Endodermal cell (in vitro differentiated cells): Measurements from ENCODE around the gene GID8. TPM values are rescaled to one million over a fixed set of nuclear protein-coding genes. Genes with fewer than 3 reads are reported as not detected.
A peak's percentile ranks its signal among the peaks of the same experiment; 100 is the strongest.
"Not testable (repeated sequence)": the region's sequence is repeated elsewhere in the genome, so short reads cannot be mapped to it uniquely, and the experiment has no call there.

Experiments
- DNase-seq: peaks from one replicate; pipeline ENCODE4 v3.0.0-alpha.2; 2017
- H3K27ac ChIP-seq: 2 replicates; pipeline ENCODE4 v1.5.1; 2013; ENCODE audit warnings: mild to moderate bottlenecking, low read depth, low read length, moderate library complexity
- H3K27me3 ChIP-seq: 2 replicates; pipeline ENCODE4 v1.6.1; 2013; ENCODE audit warnings: mild to moderate bottlenecking, low read length, moderate library complexity; ENCODE audit not compliant: insufficient read depth, control insufficient read depth, poor library complexity, severe bottlenecking
- H3K36me3 ChIP-seq: 2 replicates; pipeline ENCODE4 v1.7.0; 2013; ENCODE audit warnings: mild to moderate bottlenecking, low read length, moderate library complexity; ENCODE audit not compliant: control insufficient read depth, insufficient read depth
- H3K4me1 ChIP-seq: one replicate; pipeline ENCODE4 v1.7.0; 2013; ENCODE audit warnings: low read length; ENCODE audit not compliant: control insufficient read depth, insufficient read depth
- H3K4me3 ChIP-seq: 2 replicates; pipeline ENCODE4 v1.5.1; 2013; ENCODE audit warnings: mild to moderate bottlenecking, low read length, moderate library complexity
- H3K9ac ChIP-seq: 2 replicates; pipeline ENCODE4 v1.6.1; 2013; ENCODE audit warnings: mild to moderate bottlenecking, low read length, moderate library complexity; ENCODE audit not compliant: poor library complexity, severe bottlenecking; ENCODE audit errors: extremely low read depth
- H3K9me3 ChIP-seq: 2 replicates; pipeline ENCODE4 v1.6.1; 2013; ENCODE audit warnings: mild to moderate bottlenecking, low read length, moderate library complexity; ENCODE audit not compliant: control insufficient read depth
- H3K27ac Mint-ChIP-seq: 2 replicates; pipeline ENCODE4 v1.8.0; 2020; ENCODE audit warnings: mixed read lengths
- H3K27me3 Mint-ChIP-seq: 2 replicates; pipeline ENCODE4 v1.8.0; 2021; ENCODE audit warnings: mild to moderate bottlenecking, mixed read lengths; ENCODE audit not compliant: insufficient read depth
- H3K36me3 Mint-ChIP-seq: 2 replicates; pipeline ENCODE4 v1.8.0; 2020; ENCODE audit warnings: low read depth, mixed read lengths
- H3K4me1 Mint-ChIP-seq: 2 replicates; pipeline ENCODE4 v1.8.0; 2020; ENCODE audit warnings: mixed read lengths
- H3K4me3 Mint-ChIP-seq: 2 replicates; pipeline ENCODE4 v1.8.0; 2020; ENCODE audit warnings: mild to moderate bottlenecking, moderate library complexity, mixed read lengths
- H3K9me3 Mint-ChIP-seq: 2 replicates; pipeline ENCODE4 v1.8.0; 2020; ENCODE audit warnings: mild to moderate bottlenecking, mixed read lengths
- WGBS, 2 experiments: methylation state at CpG; one replicate each; pipeline versions ENCODE4 v1.1.5 to v1.1.7; 2013; ENCODE audit warnings: missing lambda C conversion rate in 2 of 2, mixed read lengths in 1 of 2; ENCODE audit not compliant: insufficient coverage in 1 of 2, insufficient read length in 1 of 2; 5-methylcytosine and 5-hydroxymethylcytosine counted together
- total RNA-seq, 2 donors: library from RNA; stranded (reverse); fragmentation: NEBNext Ultra II Directional in 1 of 2; extraction: Animal tissue kit (Norgen Biotek cat#: 25700) in 1 of 2; gene quantifications; 2 replicates in 1 of 2; 3 replicates in 1 of 2; pipeline ENCODE4 v1.2.1, GENCODE V29; 2021
- TF ChIP-seq, protein P1 (sequence below): fragments of 200-600 bp; sonication (generic); conservative IDR thresholded peaks from 2 replicates; pipeline ENCODE4 v1.5.0; 2021; ENCODE audit warnings: antibody characterized with exemption, mild to moderate bottlenecking

GID8 gene
- total RNA-seq, 2 donors from 2014 or later = 51.5 to 52.1 TPM

DNA sequence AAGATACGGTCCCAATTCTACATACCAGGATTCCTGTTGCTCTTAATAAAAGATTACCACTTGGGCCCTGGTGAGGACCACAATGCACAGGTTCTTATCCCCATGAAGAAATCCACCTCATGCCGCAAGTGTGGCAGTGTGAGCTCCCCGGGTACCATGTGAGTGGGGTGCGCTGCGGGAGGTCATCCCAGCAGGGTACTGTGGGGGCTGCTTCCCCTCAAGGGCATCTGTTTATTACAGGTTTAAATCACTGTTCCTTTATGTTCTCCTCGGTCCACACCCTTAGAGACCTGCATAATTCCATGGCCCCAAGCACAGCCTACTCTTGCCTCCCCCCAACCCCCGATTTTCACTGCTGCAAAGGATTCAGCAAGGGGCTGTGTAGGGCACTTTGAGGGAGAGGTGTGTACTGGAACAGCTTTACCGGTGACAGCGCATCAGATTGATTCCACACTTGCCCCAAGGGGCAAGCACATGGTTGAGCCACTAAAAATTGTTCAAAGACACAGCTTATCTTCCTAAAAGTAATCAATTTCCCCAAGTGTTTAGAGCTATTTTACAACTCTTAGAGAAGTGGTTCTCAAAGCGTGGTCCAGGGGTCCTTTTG lies 17.8 kb upstream of the GID8 start:
- Histone ChIP-seq H3K27ac (no peak overlapping the region), H3K9ac (no peak overlapping the region), H3K27me3 (no peaks in the 10 kb centered on the region), H3K9me3 (no peaks in the 10 kb centered on the region), H3K4me1 (peaks cover 5% of the 10 kb centered on the region), H3K4me3 (no peak overlapping the region), H3K36me3 (peaks cover 11% of the 10 kb centered on the region)
- TF ChIP-seq, protein P1, sequence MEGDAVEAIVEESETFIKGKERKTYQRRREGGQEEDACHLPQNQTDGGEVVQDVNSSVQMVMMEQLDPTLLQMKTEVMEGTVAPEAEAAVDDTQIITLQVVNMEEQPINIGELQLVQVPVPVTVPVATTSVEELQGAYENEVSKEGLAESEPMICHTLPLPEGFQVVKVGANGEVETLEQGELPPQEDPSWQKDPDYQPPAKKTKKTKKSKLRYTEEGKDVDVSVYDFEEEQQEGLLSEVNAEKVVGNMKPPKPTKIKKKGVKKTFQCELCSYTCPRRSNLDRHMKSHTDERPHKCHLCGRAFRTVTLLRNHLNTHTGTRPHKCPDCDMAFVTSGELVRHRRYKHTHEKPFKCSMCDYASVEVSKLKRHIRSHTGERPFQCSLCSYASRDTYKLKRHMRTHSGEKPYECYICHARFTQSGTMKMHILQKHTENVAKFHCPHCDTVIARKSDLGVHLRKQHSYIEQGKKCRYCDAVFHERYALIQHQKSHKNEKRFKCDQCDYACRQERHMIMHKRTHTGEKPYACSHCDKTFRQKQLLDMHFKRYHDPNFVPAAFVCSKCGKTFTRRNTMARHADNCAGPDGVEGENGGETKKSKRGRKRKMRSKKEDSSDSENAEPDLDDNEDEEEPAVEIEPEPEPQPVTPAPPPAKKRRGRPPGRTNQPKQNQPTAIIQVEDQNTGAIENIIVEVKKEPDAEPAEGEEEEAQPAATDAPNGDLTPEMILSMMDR = no peak
- DNase-seq = peak; percentile 35
- H3K4me1 Mint-ChIP-seq = peaks cover 65% of the 10 kb centered on the region
- peak overlapping the region; percentile 82 for H3K27ac Mint-ChIP-seq
- H3K36me3 Mint-ChIP-seq = no peaks in the 10 kb centered on the region
- H3K27me3 Mint-ChIP-seq = no peaks in the 10 kb centered on the region
- H3K4me3 Mint-ChIP-seq = no peak overlapping the region
- no peaks in the 10 kb centered on the region for H3K9me3 Mint-ChIP-seq
- WGBS, 2 experiments = 83 to 94% methylated on average over 10 of the region's 10 CpGs

DNA sequence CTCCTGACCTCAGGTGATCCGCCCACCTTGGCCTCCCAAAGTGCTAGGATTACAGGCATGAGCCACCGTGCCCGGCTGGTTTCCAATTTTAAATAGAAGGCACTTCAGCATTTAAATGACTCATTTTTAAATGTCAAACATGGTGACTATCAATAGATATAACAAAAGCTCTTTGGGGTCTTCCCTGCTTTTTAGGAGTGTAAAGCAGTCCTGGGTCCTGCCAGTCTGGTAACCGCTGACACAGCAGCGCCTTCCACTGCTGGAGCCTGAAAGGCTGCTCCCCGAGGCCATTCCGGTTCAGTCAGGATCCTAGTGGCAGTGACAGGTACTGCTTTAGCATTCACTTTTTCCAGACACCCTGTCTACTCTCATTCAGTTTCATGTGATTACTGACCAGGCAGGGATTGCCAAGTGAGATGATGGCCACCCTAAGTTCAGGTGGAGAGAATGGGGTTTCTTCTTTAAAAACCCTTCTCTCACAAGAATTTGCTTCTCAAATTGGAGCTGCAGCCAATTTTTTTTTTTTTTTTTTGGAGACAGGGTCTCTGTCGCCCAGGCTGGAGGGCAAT lies 16.7 kb upstream of the GID8 start:
- DNase-seq = peak; percentile 87

DNA sequence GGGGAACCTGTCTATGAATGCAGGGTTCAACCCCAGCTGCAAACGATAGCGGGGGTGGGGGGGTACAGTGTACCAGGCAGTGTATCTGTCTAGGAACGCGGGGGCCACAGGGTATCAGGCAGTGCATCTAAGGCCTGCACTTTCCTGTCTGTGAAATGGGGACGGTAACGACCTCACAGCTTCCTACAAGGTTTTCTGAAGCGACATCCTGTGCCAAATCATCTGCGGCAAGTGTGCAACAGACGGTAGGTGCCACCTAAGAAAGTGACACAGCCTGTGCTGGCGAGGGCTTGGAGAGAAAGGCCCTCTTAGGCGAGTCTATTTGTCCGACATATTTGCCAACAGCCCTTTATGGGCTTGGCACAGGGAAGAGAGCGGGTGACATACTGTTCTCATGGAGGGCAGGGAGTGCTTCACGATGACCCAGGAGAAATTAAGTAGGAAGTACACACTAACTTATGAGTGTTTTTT lies 15.5 kb upstream of the GID8 start:
- Mint-ChIP-seq H3K27me3 (no peaks in the 10 kb centered on the region), H3K4me3 (no peak overlapping the region), H3K36me3 (no peaks in the 10 kb centered on the region), H3K4me1 (peaks cover 54% of the 10 kb centered on the region), H3K9me3 (no peaks in the 10 kb centered on the region), H3K27ac (peak overlapping the region; percentile 68)
- 94 to 98% methylated on average over 13 to 14 of the region's 14 CpGs for WGBS, 2 experiments
- Histone ChIP-seq H3K4me1 (peaks cover 7% of the 10 kb centered on the region), H3K9ac (no peak overlapping the region), H3K27ac (no peak overlapping the region), H3K9me3 (no peaks in the 10 kb centered on the region), H3K36me3 (peaks cover 1% of the 10 kb centered on the region), H3K4me3 (no peak overlapping the region), H3K27me3 (no peaks in the 10 kb centered on the region)
- TF ChIP-seq, protein P1 = no peak
- DNase-seq = peak; percentile 46

More for the DNA sequence above, 16.7 kb upstream of the GID8 start:
- H3K27me3 Mint-ChIP-seq = no peaks in the 10 kb centered on the region
- WGBS, 2 experiments = 63% methylated on average over 2 to 8 of the region's 8 CpGs
- no peaks in the 10 kb centered on the region for H3K36me3 Mint-ChIP-seq
- Histone ChIP-seq H3K9ac (no peak overlapping the region), H3K27me3 (no peaks in the 10 kb centered on the region), H3K4me1 (peaks cover 5% of the 10 kb centered on the region), H3K36me3 (peaks cover 11% of the 10 kb centered on the region), H3K27ac (no peak overlapping the region), H3K9me3 (no peaks in the 10 kb centered on the region), H3K4me3 (no peak overlapping the region)
- TF ChIP-seq, protein P1 = peak; percentile 80
- no peak overlapping the region for H3K4me3 Mint-ChIP-seq
- no peaks in the 10 kb centered on the region for H3K9me3 Mint-ChIP-seq
- H3K4me1 Mint-ChIP-seq = peaks cover 60% of the 10 kb centered on the region
- H3K27ac Mint-ChIP-seq = peak overlapping the region; percentile 52

DNA sequence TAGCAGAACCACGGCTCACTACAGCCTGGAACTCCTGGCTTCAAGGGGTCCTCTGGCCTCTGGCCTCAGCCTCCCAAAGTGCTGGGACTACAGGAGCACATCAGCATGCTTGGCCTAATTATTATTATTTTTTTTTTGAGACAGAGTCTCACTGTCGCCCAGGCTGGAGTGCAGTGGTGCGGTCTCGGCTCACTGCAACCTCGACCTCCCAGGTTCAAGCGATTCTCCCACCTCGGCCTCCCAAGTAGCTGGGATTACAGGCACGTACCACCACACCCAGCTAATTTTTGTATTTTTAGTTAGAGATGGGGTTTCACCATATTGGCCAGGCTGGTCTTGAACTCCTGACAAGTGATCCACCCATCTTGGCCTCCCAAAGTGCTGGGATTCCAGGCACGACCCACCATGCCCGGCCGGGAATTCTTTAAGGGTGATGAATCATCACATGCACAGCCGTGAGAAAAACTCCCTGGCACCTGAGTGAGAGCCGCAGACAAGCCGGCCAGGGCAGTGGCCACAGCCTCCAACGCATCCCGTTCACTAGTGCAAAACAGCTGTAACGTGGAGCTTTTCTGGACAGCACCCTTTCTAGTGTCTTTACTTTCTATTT lies 14.8 kb upstream of the GID8 start:
- not testable (repeated sequence) for H3K27me3 ChIP-seq, H3K36me3 ChIP-seq, H3K36me3 Mint-ChIP-seq, H3K9ac ChIP-seq, H3K4me1 ChIP-seq, H3K9me3 Mint-ChIP-seq, H3K27me3 Mint-ChIP-seq, H3K27ac ChIP-seq, H3K9me3 ChIP-seq, H3K4me3 Mint-ChIP-seq
- Mint-ChIP-seq H3K27ac (peak overlapping the region; percentile 68), H3K4me1 (peaks cover 53% of the 10 kb centered on the region)
- peak; percentile 76 for DNase-seq
- H3K4me3 ChIP-seq = peak overlapping the region; percentile 97
- 79 to 91% methylated on average over 10 to 17 of the region's 17 CpGs for WGBS, 2 experiments
